Activated naive CD4-positive, alpha-beta T cell treated with anti-CD3 and anti-CD28 coated beads, Interleukin-2, amount 50 U/mL, for 24 hours (primary cell): ENCODE data around the gene BHLHA9.

Source experiments
- H3K27ac Mint-ChIP-seq: one replicate; pipeline ENCODE4 v1.8.0; 2021; ENCODE audit warnings: mild to moderate bottlenecking, mixed read lengths
- H3K27me3 Mint-ChIP-seq: one replicate; pipeline ENCODE4 v1.8.0; 2021; ENCODE audit warnings: mixed read lengths
- H3K36me3 Mint-ChIP-seq: one replicate; pipeline ENCODE4 v1.8.0; 2021; ENCODE audit warnings: mixed read lengths
- H3K4me1 Mint-ChIP-seq: one replicate; pipeline ENCODE4 v1.8.0; 2021; ENCODE audit warnings: mixed read lengths
- H3K4me3 Mint-ChIP-seq: one replicate; pipeline ENCODE4 v1.8.0; 2021; ENCODE audit warnings: mild to moderate bottlenecking, mixed read lengths
- H3K9me3 Mint-ChIP-seq: one replicate; pipeline ENCODE4 v1.8.0; 2021; ENCODE audit warnings: mixed read lengths

BHLHA9 gene

DNA sequence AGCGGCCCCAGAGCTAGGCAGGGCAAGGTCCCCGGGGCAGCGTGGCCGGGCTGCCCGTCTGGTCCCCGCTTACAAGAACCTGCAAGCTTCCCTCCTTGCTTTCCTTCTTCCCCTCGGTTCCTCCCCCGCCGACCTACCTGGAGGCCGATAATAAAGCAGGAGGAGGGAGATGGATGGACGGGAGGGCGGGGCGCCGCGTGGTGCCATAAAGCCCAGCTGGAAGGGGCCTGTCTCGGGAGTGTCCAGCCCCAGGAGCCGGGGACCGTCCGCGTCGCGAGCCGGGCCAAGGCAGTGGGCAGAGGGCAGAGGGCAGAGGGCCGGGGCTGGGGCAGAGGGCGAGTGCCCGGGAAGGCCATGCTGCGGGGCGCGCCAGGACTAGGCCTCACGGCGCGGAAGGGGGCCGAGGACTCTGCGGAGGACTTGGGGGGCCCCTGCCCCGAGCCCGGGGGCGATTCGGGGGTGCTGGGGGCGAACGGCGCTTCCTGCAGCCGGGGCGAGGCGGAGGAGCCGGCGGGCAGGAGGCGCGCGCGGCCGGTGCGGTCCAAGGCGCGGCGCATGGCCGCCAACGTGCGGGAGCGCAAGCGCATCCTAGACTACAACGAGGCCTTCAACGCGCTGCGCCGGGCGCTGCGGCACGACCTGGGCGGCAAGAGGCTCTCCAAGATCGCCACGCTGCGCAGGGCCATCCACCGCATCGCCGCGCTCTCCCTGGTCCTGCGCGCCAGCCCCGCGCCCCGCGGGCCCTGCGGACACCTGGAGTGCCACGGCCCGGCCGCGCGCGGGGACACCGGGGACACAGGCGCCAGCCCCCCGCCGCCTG lies at the start of gene BHLHA9:
TSS of gene BHLHA9 (plus strand) at position 235 of the 820 bp plus-strand sequence. CDS start at position 355, 120 bp downstream.
- Mint-ChIP-seq H3K36me3 (no peaks in the 10 kb centered on the region), H3K27ac (no peak within 1 kb of the TSS), H3K27me3 (peaks cover 19% of the 10 kb centered on the region), H3K9me3 (no peaks in the 10 kb centered on the region), H3K4me3 (peak within 1 kb of the TSS; percentile 92), H3K4me1 (peaks cover 9% of the 10 kb centered on the region)

DNA sequence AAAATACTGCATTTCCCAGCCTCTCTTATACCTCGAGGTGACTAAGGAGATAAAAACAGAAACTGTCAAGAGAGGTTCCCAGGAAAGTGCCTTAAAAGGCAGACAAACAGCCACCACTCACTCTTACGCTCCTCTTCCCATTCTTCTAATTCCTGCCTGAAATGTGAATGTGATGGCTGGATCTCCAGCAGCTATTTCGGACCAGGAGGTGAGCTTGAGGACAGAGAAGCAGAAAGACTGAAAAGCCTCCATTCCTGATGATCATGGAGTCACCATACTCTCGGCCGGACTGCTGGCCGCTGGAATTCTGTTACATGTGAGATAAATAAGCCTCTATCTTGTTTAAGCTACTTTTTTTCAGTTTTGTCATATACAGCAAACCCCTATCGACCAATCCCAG lies 49.0 kb upstream of the BHLHA9 start:
- Mint-ChIP-seq H3K4me1 (no peaks in the 10 kb centered on the region), H3K9me3 (no peaks in the 10 kb centered on the region), H3K36me3 (no peaks in the 10 kb centered on the region), H3K27ac (no peak overlapping the region), H3K27me3 (peaks cover 1% of the 10 kb centered on the region), H3K4me3 (no peak overlapping the region)

- H3K27me3 Mint-ChIP-seq: peaks cover 8% of the 10 kb centered on the region
- no peaks in the 10 kb centered on the region for H3K4me1 Mint-ChIP-seq
- no peak overlapping the region for H3K4me3 Mint-ChIP-seq
- no peaks in the 10 kb centered on the region for H3K36me3 Mint-ChIP-seq
- no peaks in the 10 kb centered on the region for H3K9me3 Mint-ChIP-seq
- no peak overlapping the region for H3K27ac Mint-ChIP-seq
Observed at GRCh38 chr17:1222321-1222720, 47.9 kb upstream of the BHLHA9 start.

GRCh38 chr17:1223662-1224061 lies 46.6 kb upstream of the BHLHA9 start:
- no peak overlapping the region for H3K4me3 Mint-ChIP-seq
- H3K27ac Mint-ChIP-seq: no peak overlapping the region
- no peaks in the 10 kb centered on the region for H3K9me3 Mint-ChIP-seq
- H3K27me3 Mint-ChIP-seq: peaks cover 15% of the 10 kb centered on the region
- H3K4me1 Mint-ChIP-seq: peaks cover 6% of the 10 kb centered on the region
- H3K36me3 Mint-ChIP-seq: no peaks in the 10 kb centered on the region

GRCh38 chr17:1224330-1224729 lies 45.9 kb upstream of the BHLHA9 start:
- Mint-ChIP-seq H3K36me3 (no peaks in the 10 kb centered on the region), H3K4me1 (peaks cover 6% of the 10 kb centered on the region), H3K9me3 (no peaks in the 10 kb centered on the region), H3K27ac (no peak overlapping the region), H3K27me3 (peaks cover 15% of the 10 kb centered on the region), H3K4me3 (no peak overlapping the region)

- Mint-ChIP-seq H3K36me3 (no peaks in the 10 kb centered on the region), H3K27me3 (peaks cover 21% of the 10 kb centered on the region), H3K4me3 (no peak overlapping the region)
Observed at GRCh38 chr17:1226308-1226707, 43.9 kb upstream of the BHLHA9 start.

GRCh38 chr17:1227365-1227764 lies 42.9 kb upstream of the BHLHA9 start:
- no peak overlapping the region for H3K27ac Mint-ChIP-seq
- H3K27me3 Mint-ChIP-seq: peaks cover 30% of the 10 kb centered on the region

More at GRCh38 chr17:1226308-1226707, 43.9 kb upstream of the BHLHA9 start:
- no peak overlapping the region for H3K27ac Mint-ChIP-seq
- peaks cover 12% of the 10 kb centered on the region for H3K4me1 Mint-ChIP-seq
- no peaks in the 10 kb centered on the region for H3K9me3 Mint-ChIP-seq

DNA sequence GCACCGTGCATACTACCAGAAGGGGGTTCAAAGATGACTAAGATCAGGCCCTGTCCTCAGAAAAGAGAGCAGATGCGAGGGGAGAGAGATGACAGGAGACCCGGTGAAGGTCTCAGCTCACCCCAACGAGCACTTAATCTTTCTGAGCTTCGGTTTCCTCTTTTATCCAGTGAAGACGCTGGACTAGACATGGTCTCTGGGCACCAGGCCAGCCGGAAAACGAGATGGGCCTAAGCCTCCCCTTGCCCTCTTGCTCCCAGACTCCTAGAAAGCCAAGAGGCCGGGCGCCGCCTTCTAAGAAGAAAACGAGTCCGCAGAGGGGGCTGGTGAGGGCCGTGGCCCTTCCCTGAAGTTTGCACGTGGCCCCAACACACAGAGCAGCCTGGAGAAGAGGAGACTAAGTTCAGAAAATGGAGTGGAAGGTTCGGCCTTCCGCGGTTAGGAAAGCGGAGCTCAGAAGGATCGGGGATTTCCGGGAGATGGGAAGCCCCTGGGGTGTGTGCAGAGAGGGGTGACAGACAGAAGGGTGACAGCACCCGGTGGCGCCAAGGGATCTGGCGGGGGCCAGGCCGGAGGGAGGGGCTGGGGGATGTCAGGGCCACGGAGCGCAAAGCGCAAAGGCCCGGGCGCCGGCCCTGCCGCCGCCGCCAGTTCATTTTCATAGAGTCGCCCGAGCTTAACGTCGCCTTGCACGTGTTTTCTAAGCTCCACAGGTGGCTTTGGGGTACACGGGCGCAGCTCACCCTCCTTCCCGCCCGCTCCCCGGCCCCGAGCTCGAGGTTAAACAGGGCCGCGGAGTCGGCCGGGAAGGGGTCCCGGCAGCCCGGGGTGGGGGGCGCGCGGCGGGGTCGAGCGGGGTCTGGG lies 42.1 kb upstream of the BHLHA9 start:
- Mint-ChIP-seq H3K36me3 (no peaks in the 10 kb centered on the region), H3K27me3 (peaks cover 35% of the 10 kb centered on the region), H3K9me3 (no peaks in the 10 kb centered on the region), H3K27ac (no peak overlapping the region), H3K4me1 (peaks cover 16% of the 10 kb centered on the region), H3K4me3 (peak overlapping the region; percentile 82)

More at GRCh38 chr17:1227365-1227764, 42.9 kb upstream of the BHLHA9 start:
- Mint-ChIP-seq H3K9me3 (no peaks in the 10 kb centered on the region), H3K36me3 (no peaks in the 10 kb centered on the region), H3K4me1 (peaks cover 16% of the 10 kb centered on the region), H3K4me3 (peak overlapping the region; percentile 82)

DNA sequence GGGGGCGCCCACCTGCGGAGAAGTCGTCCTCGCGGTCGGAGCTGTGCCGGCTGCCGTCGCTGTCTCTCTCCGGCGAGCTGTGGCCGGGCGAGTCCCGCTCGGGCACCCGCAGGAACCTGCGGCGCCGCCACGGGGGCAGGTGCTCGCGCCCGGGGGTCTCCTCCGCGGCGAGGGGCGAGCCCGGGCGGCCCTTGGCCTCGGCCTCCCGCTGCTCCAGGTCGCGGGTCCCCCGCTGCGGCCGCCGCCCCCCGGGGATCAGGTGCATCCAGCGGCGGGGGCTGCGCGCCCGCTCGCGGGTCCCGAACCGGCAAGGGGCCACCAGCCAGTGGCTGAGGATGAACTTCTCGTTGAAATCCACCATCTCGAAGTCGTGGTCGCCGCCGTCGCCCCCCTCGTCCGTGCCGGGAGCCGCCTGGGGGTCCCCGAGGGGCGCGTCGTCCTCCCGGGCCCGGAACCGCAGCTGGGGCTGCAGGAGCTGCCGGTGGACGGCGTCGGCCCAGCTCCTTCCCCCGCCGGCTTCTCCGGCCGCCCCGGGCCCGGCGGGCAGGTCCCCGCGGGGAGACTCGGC lies 41.4 kb upstream of the BHLHA9 start:
- Mint-ChIP-seq H3K4me3 (no peak overlapping the region), H3K36me3 (no peaks in the 10 kb centered on the region), H3K27me3 (peaks cover 35% of the 10 kb centered on the region), H3K4me1 (peaks cover 16% of the 10 kb centered on the region), H3K9me3 (no peaks in the 10 kb centered on the region), H3K27ac (no peak overlapping the region)

DNA sequence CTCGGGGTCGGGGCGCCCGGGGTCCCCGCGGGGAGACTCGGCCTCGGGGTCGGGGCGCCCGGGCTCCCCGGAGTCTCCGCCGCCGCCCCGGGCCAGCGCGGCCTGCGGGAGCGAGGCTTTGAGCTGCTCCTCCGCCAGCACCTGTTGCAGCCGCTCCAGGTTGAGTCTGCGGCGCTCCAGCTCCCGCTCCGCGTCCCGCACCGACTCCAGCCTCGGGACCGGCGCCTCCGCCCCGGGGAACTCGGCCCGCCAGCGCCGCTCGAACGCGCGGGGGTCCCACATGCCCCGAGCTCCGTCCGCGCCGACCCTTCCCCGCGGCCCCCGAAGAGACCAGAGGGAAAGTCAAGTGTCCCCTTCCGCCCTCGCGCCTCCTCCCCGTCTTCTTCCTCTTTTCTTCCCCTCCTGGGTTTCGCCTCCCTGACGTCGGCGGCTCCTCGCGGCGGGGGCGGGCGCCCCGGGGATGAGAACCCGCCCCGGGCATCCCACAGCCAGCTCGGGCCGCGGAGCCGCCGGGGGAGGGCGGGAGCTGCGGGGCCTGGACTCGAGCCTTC lies 40.8 kb upstream of the BHLHA9 start:
- peaks cover 38% of the 10 kb centered on the region for H3K27me3 Mint-ChIP-seq
- no peaks in the 10 kb centered on the region for H3K9me3 Mint-ChIP-seq
- H3K27ac Mint-ChIP-seq: no peak overlapping the region
- peak overlapping the region; percentile 44 for H3K4me3 Mint-ChIP-seq
- peaks cover 16% of the 10 kb centered on the region for H3K4me1 Mint-ChIP-seq
- no peaks in the 10 kb centered on the region for H3K36me3 Mint-ChIP-seq

GRCh38 chr17:1229900-1230501 lies 40.2 kb upstream of the BHLHA9 start:
- Mint-ChIP-seq H3K27ac (peak overlapping the region; percentile 84), H3K27me3 (peaks cover 38% of the 10 kb centered on the region), H3K9me3 (no peaks in the 10 kb centered on the region), H3K4me3 (peak overlapping the region; percentile 92), H3K4me1 (peaks cover 16% of the 10 kb centered on the region), H3K36me3 (no peaks in the 10 kb centered on the region)

- peak overlapping the region; percentile 65 for H3K4me3 Mint-ChIP-seq
- peak overlapping the region; percentile 47 for H3K27ac Mint-ChIP-seq
- peaks cover 38% of the 10 kb centered on the region for H3K27me3 Mint-ChIP-seq
- H3K36me3 Mint-ChIP-seq: no peaks in the 10 kb centered on the region
- no peaks in the 10 kb centered on the region for H3K9me3 Mint-ChIP-seq
- peaks cover 16% of the 10 kb centered on the region for H3K4me1 Mint-ChIP-seq
Observed at GRCh38 chr17:1231456-1231855, 38.8 kb upstream of the BHLHA9 start.

DNA sequence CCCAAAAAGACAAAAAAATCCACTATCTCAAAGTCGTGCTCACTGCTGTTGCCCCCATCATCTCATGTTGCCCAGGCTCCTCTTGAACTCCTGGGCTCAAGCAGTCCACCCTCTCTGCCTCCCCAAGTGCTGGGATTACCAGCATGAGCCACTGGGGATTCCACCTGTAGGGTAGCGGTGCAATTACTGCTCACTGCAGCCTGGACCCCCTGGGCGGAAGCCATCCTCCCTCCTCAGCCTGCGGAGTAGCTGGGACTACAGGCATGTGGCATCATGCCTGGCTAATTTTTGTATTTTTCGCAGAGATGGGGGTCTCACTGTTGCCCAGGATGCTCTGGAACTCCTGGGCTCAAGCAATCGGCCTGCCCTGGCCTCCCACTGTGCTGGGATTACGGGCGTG lies 37.9 kb upstream of the BHLHA9 start:
- Mint-ChIP-seq H3K4me1 (peaks cover 16% of the 10 kb centered on the region), H3K27ac (peak overlapping the region; percentile 83), H3K9me3 (no peaks in the 10 kb centered on the region), H3K27me3 (peaks cover 32% of the 10 kb centered on the region), H3K36me3 (no peaks in the 10 kb centered on the region), H3K4me3 (no peak overlapping the region)

DNA sequence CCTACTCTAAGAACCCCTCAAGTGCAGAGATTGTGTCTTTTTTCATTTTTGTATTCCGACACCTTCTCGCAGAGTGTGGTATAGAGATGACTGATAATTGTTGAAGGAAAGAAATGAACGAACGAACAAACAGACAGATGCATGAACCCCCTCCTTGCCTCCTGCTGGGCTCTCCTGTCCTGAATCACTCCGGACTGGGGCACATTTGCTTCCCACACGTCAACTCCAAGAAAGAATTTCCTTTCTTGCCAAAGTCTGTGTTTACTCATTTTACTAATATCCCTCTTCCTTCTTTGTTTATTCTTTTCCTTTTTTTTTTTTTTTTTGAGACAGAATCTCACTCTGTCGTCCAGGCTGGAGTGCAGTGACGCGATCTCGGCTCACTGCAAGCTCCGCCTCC lies 37.5 kb upstream of the BHLHA9 start:
- no peaks in the 10 kb centered on the region for H3K9me3 Mint-ChIP-seq
- no peaks in the 10 kb centered on the region for H3K36me3 Mint-ChIP-seq
- peaks cover 16% of the 10 kb centered on the region for H3K4me1 Mint-ChIP-seq
- H3K27ac Mint-ChIP-seq: no peak overlapping the region
- H3K27me3 Mint-ChIP-seq: peaks cover 28% of the 10 kb centered on the region
- H3K4me3 Mint-ChIP-seq: no peak overlapping the region

- Mint-ChIP-seq H3K36me3 (no peaks in the 10 kb centered on the region), H3K27me3 (peaks cover 26% of the 10 kb centered on the region), H3K4me1 (peaks cover 14% of the 10 kb centered on the region), H3K9me3 (no peaks in the 10 kb centered on the region), H3K27ac (peak overlapping the region; percentile 17), H3K4me3 (no peak overlapping the region)
Observed at GRCh38 chr17:1234455-1234854, 35.8 kb upstream of the BHLHA9 start.
